GM21447 (cell line): ENCODE measurements around the gene UQCRC1.

ENCODE experiments used
- ATAC-seq: cut with Tn5 transposase; IDR thresholded peaks from one replicate; pipeline ENCODE4 v1.9.1; 2021; ENCODE audit not compliant: unreplicated experiment

Gene UQCRC1

GRCh38 chr3:48575366-48575765 lies 34.1 kb downstream of the UQCRC1 start:
- ATAC-seq, result no peak

DNA sequence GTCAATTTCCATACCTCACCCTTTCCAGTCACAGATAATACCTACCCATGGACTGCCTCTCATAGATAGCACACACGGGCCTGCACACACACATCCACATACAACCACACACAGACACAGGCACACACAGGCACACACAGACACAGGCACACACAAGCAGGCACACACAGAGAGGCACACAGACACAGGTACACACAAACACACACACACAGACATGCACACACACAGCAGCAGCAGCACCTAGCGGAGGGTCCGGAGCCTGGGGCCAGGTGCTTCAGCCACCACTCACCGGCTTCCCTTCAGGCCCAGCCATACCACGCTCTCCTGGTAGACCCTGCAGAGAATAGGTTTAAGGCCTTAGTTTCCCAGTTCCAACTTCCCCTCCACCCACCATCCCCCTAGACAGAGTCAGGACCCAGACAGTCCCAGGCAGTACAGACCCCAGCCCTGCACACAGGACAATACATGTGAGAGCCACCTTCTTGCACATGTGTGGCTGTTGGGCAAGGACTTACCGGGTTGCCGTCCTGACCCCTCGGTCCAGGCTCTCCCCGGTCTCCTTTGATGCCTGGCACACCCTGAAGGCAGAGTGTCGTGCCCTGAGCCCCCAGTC lies 35.4 kb downstream of the UQCRC1 start:
- no peak for ATAC-seq

DNA sequence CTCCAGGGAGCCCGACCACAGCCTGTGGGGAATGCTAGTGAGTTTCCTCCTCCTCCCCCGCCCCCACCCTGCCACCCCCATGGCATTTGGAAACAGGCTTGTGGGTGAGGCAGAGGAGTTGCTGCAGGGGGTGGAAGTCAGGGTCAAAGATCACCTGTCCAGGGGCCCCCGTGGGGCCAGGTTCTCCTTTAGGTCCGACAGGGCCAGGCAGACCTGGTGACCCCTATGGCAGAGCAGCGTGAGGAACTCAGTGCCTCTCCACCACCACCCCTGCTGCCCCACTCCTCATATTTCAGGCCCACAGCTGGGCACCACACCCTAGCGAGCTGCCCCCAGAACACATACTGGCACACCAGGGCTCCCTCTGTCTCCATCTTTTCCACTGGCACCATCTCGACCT lies 36.9 kb downstream of the UQCRC1 start:
- ATAC-seq, result no peak

DNA sequence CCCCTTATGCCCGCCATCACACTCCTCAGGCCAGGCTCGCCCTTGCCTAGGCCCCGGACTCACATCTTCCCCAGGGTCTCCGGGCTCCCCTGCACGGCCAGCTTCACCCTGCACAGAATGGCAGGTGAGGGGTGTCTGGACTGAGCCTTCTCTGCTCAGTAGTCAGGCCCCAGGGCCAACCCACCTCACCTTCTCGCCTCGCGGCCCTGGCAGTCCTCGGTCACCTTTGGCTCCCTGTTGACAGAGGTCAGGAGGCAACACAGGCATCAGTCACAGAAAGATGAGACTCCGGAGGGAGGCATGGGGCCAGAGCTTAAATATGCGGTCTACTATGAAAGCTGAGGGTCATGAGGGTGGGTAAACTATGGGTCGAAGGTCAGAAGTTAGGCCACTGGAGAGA lies 37.5 kb downstream of the UQCRC1 start:
- ATAC-seq, result no peak

DNA sequence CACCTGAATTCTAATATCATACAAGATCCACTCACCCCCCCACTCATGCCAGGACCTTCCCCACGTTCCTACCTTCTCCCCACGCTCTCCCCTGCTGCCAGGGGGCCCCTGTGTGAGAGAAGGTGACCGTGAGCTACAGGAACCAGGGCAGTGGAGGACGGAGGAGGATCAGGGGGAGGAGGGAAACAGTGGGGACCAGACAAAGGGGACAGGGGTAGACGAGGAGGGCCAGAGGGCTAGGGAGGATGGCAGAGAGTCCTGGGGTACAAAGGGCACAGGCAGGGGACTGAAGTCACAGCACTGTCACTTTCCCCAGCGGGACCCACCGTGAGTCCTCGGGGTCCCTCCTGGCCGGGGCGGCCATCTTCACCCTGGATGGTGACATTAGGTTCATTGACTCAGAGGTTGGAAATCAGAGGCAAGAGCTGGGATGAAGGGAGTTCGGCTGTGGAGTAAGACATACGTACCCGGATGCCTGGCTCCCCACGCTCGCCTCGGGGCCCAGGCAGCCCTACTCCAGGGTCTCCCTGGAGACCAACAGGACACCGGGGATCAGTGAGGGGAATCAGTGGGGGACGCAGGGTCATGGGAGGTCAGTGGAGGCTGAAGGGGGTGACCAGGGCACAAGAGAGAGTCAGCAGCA lies 39.5 kb downstream of the UQCRC1 start:
- ATAC-seq, result no peak

DNA sequence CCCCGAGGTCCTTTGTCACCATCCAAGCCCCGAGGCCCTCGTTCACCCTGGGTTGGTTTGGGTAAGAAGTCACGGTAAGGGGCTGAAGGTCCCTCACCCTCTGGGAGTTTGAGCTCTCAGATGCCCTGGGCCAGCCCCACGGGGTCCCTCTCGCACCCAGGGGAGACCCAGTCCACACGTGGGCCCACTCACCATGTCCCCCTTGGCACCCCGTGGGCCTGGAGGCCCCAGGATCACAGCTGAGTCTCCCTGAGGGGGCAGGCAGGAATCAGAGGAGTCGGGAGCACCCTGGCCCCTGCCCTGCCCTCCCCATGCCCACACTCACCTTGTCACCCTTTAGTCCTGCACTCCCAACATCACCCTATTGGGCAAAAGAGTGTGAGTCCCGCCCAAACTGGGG lies 40.0 kb downstream of the UQCRC1 start:
- ATAC-seq, result no peak

DNA sequence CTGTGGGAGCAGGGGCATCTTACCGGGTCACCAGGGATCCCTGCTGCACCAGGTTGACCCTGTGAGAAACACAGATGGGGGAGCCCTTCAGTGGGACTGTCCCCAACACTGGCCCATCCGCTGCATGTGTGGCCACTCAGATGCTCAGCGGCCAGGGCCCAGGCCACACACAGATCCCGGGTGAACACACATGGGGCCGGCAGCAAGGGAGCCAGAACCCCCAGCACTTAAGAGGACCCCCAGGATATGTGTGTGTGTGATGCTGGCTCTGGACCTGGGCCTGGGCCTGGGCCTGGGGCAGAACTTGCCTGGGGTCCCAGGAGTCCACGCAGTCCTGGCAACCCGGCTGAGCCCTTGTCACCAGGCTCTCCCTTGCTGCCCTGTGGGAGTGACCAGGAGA lies 41.0 kb downstream of the UQCRC1 start:
- ATAC-seq, result no peak

DNA sequence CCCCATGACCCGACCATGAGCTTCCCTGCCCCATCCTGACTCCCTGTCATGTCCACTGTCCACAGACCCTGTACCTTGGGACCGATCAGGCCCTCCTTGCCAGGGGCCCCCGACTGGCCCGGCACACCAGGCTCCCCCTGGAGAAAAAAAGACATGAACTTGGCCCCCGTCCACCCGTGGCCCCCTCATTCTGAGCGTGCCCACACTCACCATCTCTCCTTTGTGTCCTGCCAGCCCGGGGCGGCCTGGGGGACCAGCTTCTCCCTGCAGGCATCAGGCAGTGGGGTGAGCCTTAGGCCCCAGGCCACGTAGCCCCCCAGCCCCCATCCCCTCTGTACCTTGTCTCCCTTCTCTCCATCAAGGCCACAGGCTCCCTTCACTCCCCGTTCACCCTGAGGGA lies 41.9 kb downstream of the UQCRC1 start:
- no peak for ATAC-seq

GRCh38 chr3:48567090-48567489 lies 42.4 kb downstream of the UQCRC1 start:
- ATAC-seq, result no peak

- ATAC-seq, result no peak
Observed at GRCh38 chr3:48566401-48566760, 43.1 kb downstream of the UQCRC1 start.

DNA sequence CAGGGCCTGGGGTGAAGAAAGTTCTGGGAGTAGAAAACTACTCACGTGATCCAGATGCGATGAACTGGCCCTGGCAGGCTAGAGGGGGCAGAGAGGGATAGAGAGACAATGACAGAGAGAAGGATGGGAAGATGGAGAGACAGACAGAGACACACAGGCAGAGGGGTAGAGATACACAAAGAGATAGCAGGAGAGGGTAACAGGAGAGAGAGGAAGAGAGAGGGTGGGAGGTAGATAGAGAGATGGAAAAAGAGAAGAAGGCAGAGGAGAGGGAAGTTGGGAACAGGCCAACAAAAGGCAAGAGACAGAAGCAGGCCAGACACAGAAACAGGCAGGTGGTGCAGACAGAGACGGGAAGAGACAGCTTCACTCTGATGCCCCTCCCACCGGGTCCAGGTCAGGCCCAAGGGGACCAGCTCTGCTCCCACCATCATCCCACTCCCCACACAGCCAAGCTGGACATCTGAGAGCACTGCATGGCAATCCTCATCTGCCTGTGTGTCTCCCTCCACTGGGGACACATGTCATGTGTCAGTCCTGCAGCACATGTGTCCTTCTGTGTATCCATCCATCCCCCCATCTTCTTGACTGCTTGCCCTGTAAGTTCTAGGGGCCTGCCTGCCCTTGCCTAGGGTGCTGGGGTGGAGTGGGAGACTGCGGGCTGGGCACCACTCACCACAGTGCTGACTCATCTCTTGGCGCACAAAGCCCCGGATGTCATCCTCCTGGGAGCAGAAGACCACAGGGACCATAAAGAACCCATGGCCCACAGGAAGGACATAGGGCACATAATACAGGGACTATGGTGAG lies 43.6 kb downstream of the UQCRC1 start:
- ATAC-seq, result no peak

- no peak for ATAC-seq
Observed at GRCh38 chr3:48565186-48565585, 44.3 kb downstream of the UQCRC1 start.

GRCh38 chr3:48564667-48565066 lies 44.8 kb downstream of the UQCRC1 start:
- ATAC-seq, result no peak

GRCh38 chr3:48564022-48564421 lies 45.4 kb downstream of the UQCRC1 start:
- ATAC-seq, result no peak

DNA sequence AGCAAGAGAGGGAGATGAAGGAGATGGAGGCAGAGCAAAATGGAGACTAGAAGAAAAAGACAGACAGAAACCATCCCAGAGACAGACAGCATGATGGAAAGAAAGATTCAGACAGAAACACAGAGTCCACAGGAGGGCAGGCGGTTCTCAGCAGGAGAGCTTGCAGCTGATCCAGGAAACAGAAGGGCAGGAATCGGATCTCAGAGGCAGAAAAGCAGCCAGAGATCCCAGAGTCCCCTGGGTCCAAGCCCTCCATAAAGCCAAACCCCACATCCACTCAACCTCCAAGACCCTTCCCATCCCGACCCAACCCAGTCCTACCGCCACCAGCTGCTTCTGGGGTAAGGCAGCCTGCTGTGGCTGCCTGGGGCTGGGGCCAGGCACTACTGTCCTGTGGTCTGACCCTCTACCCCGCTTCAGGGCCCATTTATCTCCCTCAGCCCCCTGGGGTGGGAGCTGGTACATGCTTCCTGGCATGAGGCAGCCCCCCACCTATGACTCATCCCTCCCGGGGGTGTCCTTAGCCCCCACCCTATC lies 46.0 kb downstream of the UQCRC1 start, which contains the start of gene UCN2:
Gene UCN2 (minus strand): TSS at position 400 of the 537 bp plus-strand sequence. CDS start 657 bp downstream, outside the sequence.
- no peak for ATAC-seq

GRCh38 chr3:48562367-48563095 lies 46.9 kb downstream of the UQCRC1 start:
- no peak for ATAC-seq

- no peak for ATAC-seq
Observed at GRCh38 chr3:48561045-48561736, 48.3 kb downstream of the UQCRC1 start.

GRCh38 chr3:48560648-48561018 lies 48.8 kb downstream of the UQCRC1 start:
- ATAC-seq, result no peak

DNA sequence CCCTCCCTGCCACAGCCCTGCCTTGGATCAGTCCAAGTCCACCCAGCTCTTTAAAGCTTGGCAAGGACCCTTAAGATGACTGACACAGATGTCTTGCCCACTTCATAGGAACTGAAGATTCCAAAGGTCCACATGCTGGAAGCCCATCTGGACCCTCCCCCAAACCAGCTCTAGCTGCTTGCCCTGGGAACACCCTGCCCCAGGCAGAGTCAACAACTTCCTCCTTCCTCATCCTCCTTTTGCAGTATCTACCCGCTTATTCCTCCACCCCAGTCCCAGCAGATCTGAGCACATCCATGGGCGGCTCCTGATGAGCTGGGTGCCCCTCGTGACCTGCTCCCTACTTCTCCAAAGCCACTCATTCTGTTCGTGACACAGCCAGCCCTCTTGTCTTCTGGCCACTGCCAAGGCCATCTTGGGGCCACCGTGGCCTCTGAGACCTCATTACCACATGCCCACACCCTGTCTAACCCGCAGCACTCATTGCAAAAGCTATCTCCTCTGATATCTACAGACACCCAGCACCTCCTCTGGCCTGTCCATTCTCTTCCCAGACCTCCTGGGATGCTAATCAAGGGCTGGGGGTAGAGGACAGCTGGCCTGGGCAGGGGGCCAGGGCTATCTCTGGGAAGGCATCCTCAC lies 50.8 kb downstream of the UQCRC1 start:
- ATAC-seq, result no peak
